ENCODE data around the gene SLC6A6. TPM values are rescaled to one million over a fixed set of nuclear protein-coding genes. Genes with fewer than 3 reads are reported as not detected.
"Not testable (repeated sequence)": the region's sequence is repeated elsewhere in the genome, so short reads cannot be mapped to it uniquely, and the experiment has no call there.

Gene SLC6A6
- total RNA-seq, 1 experiment from 2014 or later: 34.2 TPM

GRCh38 chr3:14397531-14397930 is 4.9 kb upstream of the SLC6A6 start:
- peak; percentile 28 for DNase-seq (ENCODE audit: low spot score)

- DNase-seq (ENCODE audit: low spot score): no peak
These were observed 4.2 kb upstream of the SLC6A6 start for GRCh38 chr3:14397940-14398796.

DNA sequence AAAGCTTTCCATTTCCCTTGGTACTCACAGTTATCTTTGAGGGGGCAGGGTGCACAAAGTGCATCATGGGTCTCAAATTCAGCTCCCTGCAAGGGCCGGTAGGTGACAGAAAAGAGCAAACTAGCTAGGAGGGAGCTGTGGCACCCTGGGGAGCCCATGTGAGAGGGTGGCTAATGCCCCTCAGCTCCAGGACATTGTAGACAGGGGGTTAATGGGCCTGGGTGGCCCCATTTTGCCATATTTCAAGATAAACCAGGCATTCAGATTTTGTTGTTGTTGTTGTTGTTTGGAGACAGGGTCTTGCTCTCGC is 3.7 kb upstream of the SLC6A6 start:
- DNase-seq (ENCODE audit: low spot score): no peak

GRCh38 chr3:14401692-14402303 is 608 bp upstream of the SLC6A6 start:
- DNase-seq (ENCODE audit: low spot score): no peak

- peak; percentile 62 for DNase-seq (ENCODE audit: low spot score)
These were observed 1.3 kb downstream of the SLC6A6 start for GRCh38 chr3:14403619-14404155.

- no peak for DNase-seq (ENCODE audit: low spot score)
These were observed 1.8 kb downstream of the SLC6A6 start for GRCh38 chr3:14404186-14404585.

GRCh38 chr3:14404631-14405359 is 2.4 kb downstream of the SLC6A6 start:
- DNase-seq (ENCODE audit: low spot score): no peak

GRCh38 chr3:14405360-14406238 is 3.2 kb downstream of the SLC6A6 start:
- DNase-seq (ENCODE audit: low spot score): peak; percentile 41

- no peak for DNase-seq (ENCODE audit: low spot score)
These were observed 3.9 kb downstream of the SLC6A6 start for GRCh38 chr3:14406336-14406735.

DNA sequence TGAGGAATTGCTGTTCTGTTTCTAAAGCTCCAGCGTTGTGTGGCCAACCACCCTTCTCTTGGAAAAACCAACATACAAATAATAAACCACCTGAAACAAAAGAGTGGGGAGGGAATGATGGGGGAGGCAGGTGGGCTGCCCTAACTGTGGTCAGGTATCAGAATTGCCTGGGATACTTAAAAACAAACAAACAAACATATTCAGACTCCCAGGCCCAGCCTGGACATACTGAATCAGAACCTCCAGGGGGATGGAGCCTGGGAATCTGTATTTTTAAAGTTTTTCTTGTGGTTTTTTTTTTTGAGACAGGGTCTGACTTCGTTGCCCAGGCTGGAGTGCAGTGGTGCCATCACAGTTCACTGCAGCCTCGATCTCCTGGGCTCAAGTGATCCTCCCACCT is 4.4 kb downstream of the SLC6A6 start:
- DNase-seq (ENCODE audit: low spot score): no peak

DNA sequence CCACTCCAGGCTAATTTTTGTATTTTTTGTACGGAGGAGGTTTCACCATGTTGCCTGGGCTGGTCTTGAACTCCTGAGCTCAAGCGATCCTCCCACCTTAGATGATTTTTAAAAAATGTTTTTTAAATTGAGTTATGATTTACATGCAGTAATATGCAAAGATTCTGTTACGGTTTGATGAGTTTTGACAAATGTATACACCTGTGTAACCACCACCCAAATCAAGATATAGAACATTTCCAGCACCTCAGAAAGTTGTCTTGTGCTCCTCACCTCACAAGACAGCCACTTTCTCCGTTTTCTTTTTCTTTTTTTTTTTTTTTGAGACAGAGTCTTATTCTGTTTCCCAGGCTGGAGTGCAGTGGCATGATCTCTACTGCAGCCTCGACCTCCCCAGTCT is 4.8 kb downstream of the SLC6A6 start:
- DNase-seq (ENCODE audit: low spot score): no peak

GRCh38 chr3:14409779-14410063 is 7.3 kb downstream of the SLC6A6 start:
- not testable (repeated sequence) for DNase-seq (ENCODE audit: low spot score)

DNA sequence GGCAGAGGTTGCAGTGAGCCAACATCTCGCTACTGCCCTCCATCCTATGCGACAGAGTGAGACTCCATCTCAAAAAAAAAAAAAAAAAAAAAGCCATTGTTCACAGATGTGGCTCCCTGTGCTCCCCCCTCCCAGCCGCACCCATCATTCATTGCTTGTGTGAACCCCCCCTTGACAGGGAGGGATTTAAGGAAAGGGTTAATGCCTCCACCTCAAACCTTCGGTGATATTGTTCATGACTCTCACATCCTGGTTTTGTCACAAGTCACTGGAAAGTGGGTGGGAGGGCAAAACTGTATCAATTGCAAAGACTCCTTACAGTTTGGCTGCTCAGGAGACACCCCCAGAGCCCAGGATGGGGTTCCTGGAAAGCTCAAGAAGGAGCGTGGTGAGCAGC is 7.7 kb downstream of the SLC6A6 start:
- DNase-seq (ENCODE audit: low spot score): no peak

DNA sequence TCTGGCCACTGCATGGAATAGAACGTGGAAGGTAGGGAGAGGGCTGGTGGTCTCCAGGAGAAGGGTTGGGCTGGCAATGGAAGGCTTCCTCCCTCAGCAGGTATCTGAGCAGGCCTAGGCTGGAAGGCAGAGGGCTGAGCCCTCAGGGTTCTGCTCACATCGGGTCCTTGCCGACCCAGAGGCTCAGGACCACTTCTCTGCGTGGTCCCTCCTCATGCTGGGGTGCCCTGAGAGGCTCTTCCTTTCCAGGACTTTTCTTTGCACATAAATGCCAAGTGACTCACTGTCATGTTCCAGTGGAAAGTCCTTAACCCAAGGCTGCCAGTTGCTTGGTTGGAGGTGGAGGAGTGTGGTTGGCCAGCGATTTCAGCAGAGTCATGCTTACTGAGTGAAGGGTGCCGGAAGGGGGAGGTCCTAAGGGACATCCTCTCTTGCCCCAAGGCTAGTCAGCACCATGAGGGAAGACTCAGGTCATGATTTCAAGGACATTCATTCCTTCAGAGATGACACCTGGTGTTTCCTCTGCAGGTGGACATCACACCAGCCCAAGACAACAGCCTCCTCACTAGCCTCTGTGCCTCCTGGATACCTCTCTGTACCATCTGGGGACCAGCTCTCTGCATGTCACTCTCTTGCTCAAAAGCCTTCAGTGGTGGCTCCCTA is 8.2 kb downstream of the SLC6A6 start:
- DNase-seq (ENCODE audit: low spot score): peak; percentile 99

GRCh38 chr3:14411166-14411526 is 8.7 kb downstream of the SLC6A6 start:
- DNase-seq (ENCODE audit: low spot score): no peak

DNA sequence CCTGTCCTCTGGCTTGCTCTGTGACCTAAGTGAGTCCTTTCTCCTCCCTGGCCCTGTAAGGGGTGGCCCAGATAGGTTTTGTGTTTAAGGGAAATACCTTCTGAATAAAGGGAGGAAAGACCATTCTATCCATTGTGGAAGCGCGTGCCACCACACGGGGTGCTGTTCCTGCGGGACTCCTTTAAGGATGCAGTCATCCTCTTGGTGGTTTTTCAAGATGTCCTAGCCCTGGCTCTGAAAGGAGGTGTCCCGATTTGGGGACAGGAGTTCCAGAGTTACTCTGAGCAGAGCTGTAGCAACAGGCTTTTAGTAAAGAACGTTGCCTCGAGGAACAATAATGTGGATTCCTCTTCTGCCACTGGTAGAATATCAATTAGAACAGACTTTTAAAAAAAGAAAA is 9.6 kb downstream of the SLC6A6 start:
- no peak for DNase-seq (ENCODE audit: low spot score)

DNA sequence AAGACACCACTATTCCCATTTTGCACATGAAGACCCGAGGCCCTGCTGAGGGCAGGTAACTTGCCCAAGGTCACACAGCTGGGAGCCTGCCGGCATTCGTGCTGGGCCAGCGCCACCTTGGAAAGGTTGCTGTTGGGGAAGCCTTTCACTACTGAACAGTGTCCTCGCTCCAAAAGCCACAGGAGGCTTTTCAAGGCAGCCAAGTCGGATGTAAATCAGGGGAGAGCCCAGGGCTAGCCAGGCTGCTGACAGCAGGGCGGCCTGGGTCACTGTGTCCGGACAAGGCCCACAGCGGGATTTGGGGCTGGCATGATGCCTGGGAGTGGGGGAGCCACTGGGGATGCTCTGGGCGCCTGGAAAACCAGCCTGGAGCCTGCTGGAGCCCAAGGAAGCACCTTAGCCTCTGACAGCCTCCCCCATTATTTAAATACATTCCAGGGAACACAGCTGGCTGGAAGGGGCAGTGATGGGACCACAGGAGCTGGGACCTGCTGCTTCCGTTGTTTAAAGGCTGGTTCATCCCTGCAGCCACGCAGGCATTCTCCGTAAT is 10.5 kb downstream of the SLC6A6 start:
- DNase-seq (ENCODE audit: low spot score): peak; percentile 82

DNA sequence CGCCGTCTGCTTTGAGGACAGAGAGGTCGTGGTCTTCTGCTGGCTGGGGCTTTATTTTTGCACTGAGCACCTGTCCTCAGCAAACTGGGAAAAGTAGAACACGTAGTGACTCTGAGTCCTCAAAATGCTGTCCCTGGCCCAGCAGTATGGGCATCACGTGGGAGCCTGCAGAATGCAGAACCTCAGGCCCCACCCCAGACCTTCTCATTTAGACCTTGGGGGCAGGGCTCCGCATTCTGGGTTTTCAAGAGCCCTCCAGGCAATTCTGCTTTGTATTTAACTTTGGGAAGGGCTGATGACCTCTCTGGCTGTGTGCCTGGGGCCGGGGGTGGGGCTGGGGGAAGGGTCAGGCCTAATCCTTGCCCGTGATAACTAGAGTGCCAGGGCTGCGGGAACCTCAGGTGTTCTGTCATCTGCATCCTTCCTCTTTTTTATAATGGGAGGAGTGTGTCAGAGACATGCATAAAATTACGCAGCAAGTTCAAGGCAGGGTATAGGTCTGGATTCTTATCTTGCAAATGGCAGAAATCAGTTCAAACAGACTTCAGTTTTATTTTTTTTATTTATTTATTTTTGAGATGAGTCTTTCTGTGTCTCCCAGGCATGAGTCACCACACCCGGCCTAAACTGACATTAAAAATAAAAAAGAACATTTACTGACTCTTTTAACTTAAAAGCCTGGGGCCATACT is 11.1 kb downstream of the SLC6A6 start:
- DNase-seq (ENCODE audit: low spot score): peak; percentile 68

GRCh38 chr3:14414846-14415464 is 12.5 kb downstream of the SLC6A6 start:
- DNase-seq (ENCODE audit: low spot score): no peak

DNA sequence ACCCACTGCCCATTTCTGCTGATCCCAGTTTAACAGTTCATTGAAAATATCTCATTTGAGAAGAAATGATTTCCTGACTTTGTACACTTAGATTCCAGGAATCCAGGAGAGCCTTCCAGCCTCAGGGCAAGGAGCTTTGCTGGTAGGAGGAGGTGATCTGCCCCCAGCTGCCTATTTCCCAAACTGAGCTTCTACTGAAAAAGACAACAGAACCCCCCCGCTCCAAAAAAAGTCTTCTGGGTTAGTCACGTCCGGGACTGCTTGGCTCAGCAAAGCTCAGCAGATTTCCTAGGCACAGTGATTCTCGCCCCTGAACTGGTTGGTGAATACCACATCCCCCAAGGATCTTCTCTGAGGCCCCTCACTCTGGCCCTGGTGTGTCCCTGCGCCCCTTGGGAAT is 13.1 kb downstream of the SLC6A6 start:
- no peak for DNase-seq (ENCODE audit: low spot score)

All from A172 (cell line).